ENCODE results near the gene BMP10.

DNA sequence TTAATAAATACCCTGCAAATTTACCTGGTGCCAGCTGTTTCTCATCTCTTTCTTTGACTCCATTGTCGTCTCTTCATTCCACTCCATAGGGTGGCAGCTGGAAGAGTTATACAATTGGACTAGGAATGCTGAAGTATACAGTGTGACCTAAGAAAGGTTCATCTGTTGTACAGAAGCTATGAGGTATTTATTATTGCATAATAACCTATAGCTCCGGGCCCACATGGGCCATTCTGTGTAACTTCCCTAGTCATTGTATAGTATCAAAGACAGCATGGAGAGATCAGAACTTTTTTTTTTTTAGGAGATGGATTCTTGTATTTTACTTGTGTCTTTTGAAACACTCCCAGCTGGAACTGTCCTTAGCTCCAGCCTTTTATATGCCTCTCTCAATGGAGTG, 26.2 kb downstream of the BMP10 start:
- TF ChIP-seq, protein P1, sequence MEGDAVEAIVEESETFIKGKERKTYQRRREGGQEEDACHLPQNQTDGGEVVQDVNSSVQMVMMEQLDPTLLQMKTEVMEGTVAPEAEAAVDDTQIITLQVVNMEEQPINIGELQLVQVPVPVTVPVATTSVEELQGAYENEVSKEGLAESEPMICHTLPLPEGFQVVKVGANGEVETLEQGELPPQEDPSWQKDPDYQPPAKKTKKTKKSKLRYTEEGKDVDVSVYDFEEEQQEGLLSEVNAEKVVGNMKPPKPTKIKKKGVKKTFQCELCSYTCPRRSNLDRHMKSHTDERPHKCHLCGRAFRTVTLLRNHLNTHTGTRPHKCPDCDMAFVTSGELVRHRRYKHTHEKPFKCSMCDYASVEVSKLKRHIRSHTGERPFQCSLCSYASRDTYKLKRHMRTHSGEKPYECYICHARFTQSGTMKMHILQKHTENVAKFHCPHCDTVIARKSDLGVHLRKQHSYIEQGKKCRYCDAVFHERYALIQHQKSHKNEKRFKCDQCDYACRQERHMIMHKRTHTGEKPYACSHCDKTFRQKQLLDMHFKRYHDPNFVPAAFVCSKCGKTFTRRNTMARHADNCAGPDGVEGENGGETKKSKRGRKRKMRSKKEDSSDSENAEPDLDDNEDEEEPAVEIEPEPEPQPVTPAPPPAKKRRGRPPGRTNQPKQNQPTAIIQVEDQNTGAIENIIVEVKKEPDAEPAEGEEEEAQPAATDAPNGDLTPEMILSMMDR (IDR thresholded peaks at IDR 0.05) = no peak
- TF ChIP-seq ZFX (IDR thresholded peaks at IDR 0.05; ENCODE audit: borderline replicate concordance) = no peak

Data from 22Rv1 (cell line).